Vagina (tissue), 2 donors: ENCODE data around the gene SPRR3.

ENCODE experiments used
- CTCF ChIP-seq, 3 experiments: fragments of 450-650 bp in 2 of 3; fragments of 200-600 bp in 1 of 3; sonication (generic) in 1 of 3; IDR thresholded peaks; one replicate each; pipeline ENCODE4 v1.5.1; 2017 to 2019; ENCODE audit warnings: antibody characterized with exemption in 3 of 3, mild to moderate bottlenecking in 2 of 3, moderate library complexity in 2 of 3
- POLR2A ChIP-seq, 2 donors: fragments of 450-650 bp; IDR thresholded peaks; one replicate each; pipeline ENCODE4 v1.6.1; 2017; ENCODE audit warnings: antibody characterized with exemption in 2 of 2, mild to moderate bottlenecking in 2 of 2, moderate library complexity in 2 of 2

- TF ChIP-seq CTCF (IDR thresholded peaks at IDR 0.05) (no peak), POLR2A (IDR thresholded peaks at IDR 0.05) (no peak)
These were observed 40.2 kb upstream of the SPRR3 start for GRCh38 chr1:152961226-152961891.
